NCI-H1436 (cell line): ENCODE results near the gene THSD4.
"Not testable (repeated sequence)": the region's sequence is repeated elsewhere in the genome, so short reads cannot be mapped to it uniquely, and the experiment has no call there.

Experiments used
- DNase-seq: peaks from one replicate; lab custom pipeline; 2025; lab: John Stamatoyannopoulos, UW

THSD4 gene

GRCh38 chr15:71386448-71387236 lies 271.4 kb downstream of the THSD4 start:
- DNase-seq: no peak

- no peak for DNase-seq
Observed at GRCh38 chr15:71387810-71388209, 272.5 kb downstream of the THSD4 start.

GRCh38 chr15:71390096-71390495 lies 274.8 kb downstream of the THSD4 start:
- no peak for DNase-seq

- no peak for DNase-seq
Observed at GRCh38 chr15:71391421-71392088, 276.3 kb downstream of the THSD4 start.

GRCh38 chr15:71392861-71393283 lies 277.6 kb downstream of the THSD4 start:
- no peak for DNase-seq

GRCh38 chr15:71393383-71393782 lies 278.1 kb downstream of the THSD4 start:
- DNase-seq: no peak

GRCh38 chr15:71396536-71397125 lies 281.4 kb downstream of the THSD4 start:
- DNase-seq: no peak

GRCh38 chr15:71397377-71397776 lies 282.1 kb downstream of the THSD4 start:
- DNase-seq: no peak

GRCh38 chr15:71400294-71400693 lies 285.0 kb downstream of the THSD4 start:
- no peak for DNase-seq

GRCh38 chr15:71401728-71402127 lies 286.5 kb downstream of the THSD4 start:
- not testable (repeated sequence) for DNase-seq

GRCh38 chr15:71409541-71409940 lies 294.3 kb downstream of the THSD4 start:
- no peak for DNase-seq

GRCh38 chr15:71410347-71410746 lies 295.1 kb downstream of the THSD4 start:
- DNase-seq: no peak

GRCh38 chr15:71411538-71412482 lies 296.5 kb downstream of the THSD4 start:
- no peak for DNase-seq

- no peak for DNase-seq
Observed at GRCh38 chr15:71413419-71413818, 298.1 kb downstream of the THSD4 start.

- DNase-seq: no peak
Observed at GRCh38 chr15:71414853-71415252, 299.6 kb downstream of the THSD4 start.

GRCh38 chr15:71422530-71423259 lies 307.4 kb downstream of the THSD4 start:
- DNase-seq: no peak

GRCh38 chr15:71424765-71425164 lies 309.5 kb downstream of the THSD4 start:
- DNase-seq: no peak

GRCh38 chr15:71425388-71425787 lies 310.1 kb downstream of the THSD4 start:
- no peak for DNase-seq

GRCh38 chr15:71426792-71427191 lies 311.5 kb downstream of the THSD4 start:
- no peak for DNase-seq

- no peak for DNase-seq
Observed at GRCh38 chr15:71430782-71431181, 315.5 kb downstream of the THSD4 start.
